K562 (cell line): ENCODE results near the gene ADARB2. TPM values are rescaled to one million over a fixed set of nuclear protein-coding genes. Genes with fewer than 3 reads are reported as not detected.

ENCODE experiments used
- ATAC-seq: fragments of 200-7000 bp; cut with Tn5 transposase; 3 replicates; pipeline ENCODE4 v1.9.1; 2020; ENCODE audit warnings: moderate library complexity
- BruUV-seq: library from RNA; stranded (reverse); fragments of 400-500 nt; replicated peaks from 2 replicates; lab custom pipeline; 2021; lab: Mats Ljungman, UMichigan
- CTCF ChIA-PET: fragments of 300-600 bp; formaldehyde crosslinking; extraction: SDS; loops from one replicate; lab custom pipeline; 2021; ENCODE audit warnings: low intra/inter-chr PET ratio; lab: Yijun Ruan, JAX
- POLR2A ChIA-PET: fragments of 300-600, 350-650 bp; sonication (Branson Sonifier 250); formaldehyde crosslinking; extraction: SDS; loops from one replicate; lab custom pipeline; 2021; ENCODE audit warnings: antibody characterized with exemption, inconsistent platforms; lab: Yijun Ruan, JAX
- DNase-seq, 4 experiments: peaks; one replicate each; pipeline versions ENCODE4 v3.0.0 to v3.0.0-alpha.2; 2011 to 2018; ENCODE audit warnings: low spot score in 3 of 4, mixed read lengths in 3 of 4; ENCODE audit errors: extremely low read depth in 1 of 4
- FAIRE-seq: peaks from 2 replicates; lab custom pipeline; 2011; peaks lifted over from hg19 to GRCh38; lab: Jason Lieb, UNC
- H2AFZ ChIP-seq: 2 replicates; pipeline ENCODE4 v1.6.0; 2011; ENCODE audit warnings: low read depth, low read length, control low read depth, inconsistent platforms
- H3K27ac ChIP-seq: fragments of 200-600 bp; 3 replicates; pipeline ENCODE4 v1.8.0; 2011; ENCODE audit warnings: low read depth, mild to moderate bottlenecking, control low read depth, inconsistent platforms, low read length, moderate library complexity, mixed read lengths; ENCODE audit errors: extremely low read depth
- H3K27me3 ChIP-seq, 2 experiments: fragments of 300-600 bp in 1 of 2; 2 replicates in 1 of 2; 3 replicates in 1 of 2; pipeline versions ENCODE4 v1.6.0 to v1.8.0; 2011; ENCODE audit warnings: inconsistent platforms in 2 of 2, low read length in 2 of 2, mild to moderate bottlenecking in 1 of 2, mixed read lengths in 1 of 2, moderate library complexity in 1 of 2; ENCODE audit not compliant: control insufficient read depth in 2 of 2, insufficient read depth in 2 of 2
- H3K36me3 ChIP-seq: fragments of 300-600 bp; 3 replicates; pipeline ENCODE4 v1.8.0; 2011; ENCODE audit warnings: mild to moderate bottlenecking, low read length, inconsistent platforms; ENCODE audit not compliant: control insufficient read depth, insufficient read depth
- H3K4me1 ChIP-seq, 2 experiments: fragments of 200-600 bp in 1 of 2; replicated peaks in 1 of 2; 2 replicates in 1 of 2; 3 replicates in 1 of 2; pipeline versions ENCODE4 v1.5.1 to v1.8.0; 2011; ENCODE audit warnings: inconsistent platforms in 2 of 2, low read length in 2 of 2, mild to moderate bottlenecking in 1 of 2, mixed read lengths in 1 of 2, moderate library complexity in 1 of 2; ENCODE audit not compliant: control insufficient read depth in 2 of 2, insufficient read depth in 2 of 2
- H3K4me2 ChIP-seq: 2 replicates; pipeline ENCODE4 v1.6.1; 2011; ENCODE audit warnings: low read length, control low read depth, inconsistent platforms, mixed read lengths; ENCODE audit not compliant: insufficient read depth
- H3K4me3 ChIP-seq: fragments of 200-600 bp; sonication (generic), shearing (Covaris generic); 2 replicates; pipeline ENCODE4 v1.5.1; 2016; ENCODE audit warnings: control low read depth, inconsistent platforms
- H3K79me2 ChIP-seq: fragments of 200-600 bp; 3 replicates; pipeline ENCODE4 v1.8.0; 2011; ENCODE audit warnings: low read length, inconsistent platforms; ENCODE audit not compliant: control insufficient read depth, insufficient read depth
- H3K9ac ChIP-seq, 2 experiments: 2 replicates each; pipeline versions ENCODE4 v1.6.0 to v1.6.1; 2011; ENCODE audit warnings: low read depth in 2 of 2, low read length in 2 of 2, control low read depth in 1 of 2, inconsistent platforms in 1 of 2, mild to moderate bottlenecking in 1 of 2, mixed read lengths in 1 of 2; ENCODE audit not compliant: insufficient read depth in 1 of 2
- H3K9me1 ChIP-seq: one replicate; pipeline ENCODE4 v1.6.0; 2011; ENCODE audit warnings: inconsistent platforms, mild to moderate bottlenecking, low read length, moderate library complexity; ENCODE audit not compliant: control insufficient read depth, insufficient read depth
- H3K9me3 ChIP-seq: replicated peaks from 2 replicates; pipeline ENCODE4 v1.5.1; 2011; ENCODE audit warnings: low read depth, low read length, inconsistent platforms; ENCODE audit not compliant: control insufficient read depth, insufficient read depth
- H4K20me1 ChIP-seq: replicated peaks from 2 replicates; pipeline ENCODE4 v1.6.1; 2011; ENCODE audit warnings: low read length, inconsistent platforms, mixed read lengths; ENCODE audit not compliant: control insufficient read depth, insufficient read depth
- CCNT2 ChIP-seq: IDR thresholded peaks from 2 replicates; pipeline ENCODE4 v1.6.1; 2011; ENCODE audit warnings: borderline replicate concordance, low read depth, mild to moderate bottlenecking, moderate library complexity, mixed read lengths, low read length; ENCODE audit not compliant: insufficient read length; ENCODE audit errors: extremely low read depth
- ETV5 ChIP-seq: sonication (generic); formaldehyde crosslinking; IDR thresholded peaks from 2 replicates; pipeline ENCODE4 v1.4.0; 2020; ENCODE audit warnings: low read depth, mild to moderate bottlenecking, missing genetic modification reagents
- HSF4 ChIP-seq: fragments of 250-450 bp; sonication (Bioruptor Pico); IDR thresholded peaks from 2 replicates; pipeline ENCODE4 v2.1.2; 2022; ENCODE audit warnings: mild to moderate bottlenecking, moderate library complexity, borderline replicate concordance
- MITF ChIP-seq: IDR thresholded peaks from 2 replicates; pipeline ENCODE4 v1.6.1; 2014; ENCODE audit warnings: antibody characterized with exemption
- TBL1XR1 ChIP-seq, 2 experiments: IDR thresholded peaks; 2 replicates each; pipeline ENCODE4 v1.6.1; 2012; ENCODE audit warnings: improper control_type of control experiment in 2 of 2, low read length in 2 of 2, mild to moderate bottlenecking in 1 of 2
- ZNF318 ChIP-seq, 2 experiments: fragments of 450-650 bp; IDR thresholded peaks; 2 replicates each; pipeline ENCODE4 v1.6.1; 2016; ENCODE audit warnings: mild to moderate bottlenecking in 2 of 2, borderline replicate concordance in 1 of 2, low read depth in 1 of 2, moderate library complexity in 1 of 2
- ZNF740 ChIP-seq, 3 experiments: fragments of 200-800 bp in 1 of 3; sonication (Bioruptor generic) in 1 of 3; sonication (generic) in 1 of 3; formaldehyde crosslinking in 1 of 3; IDR thresholded peaks; 2 replicates each; pipeline versions ENCODE4 v1.6.1 to v1.8.0; 2016 to 2022; ENCODE audit warnings: mild to moderate bottlenecking in 2 of 3, missing compliant biosample characterization in 2 of 3, missing genetic modification characterization in 2 of 3, missing genetic modification reagents in 1 of 3
- WGBS: fragments of 100-300 bp; shearing (Covaris generic); methylation state at CpG from one replicate; pipeline ENCODE4 v1.1.6; 2016; ENCODE audit warnings: low coverage, mixed read lengths; ENCODE audit not compliant: insufficient coverage; ENCODE audit errors: missing lambda C conversion rate; 5-methylcytosine and 5-hydroxymethylcytosine counted together
- in situ Hi-C: fragments of 300-500 bp; cut with MboI; formaldehyde crosslinking; loops from 4 replicates; pipeline ENCODE4 v1.15.0; 2018; ENCODE audit warnings: inconsistent platforms, mixed read lengths
- intact Hi-C: fragments of 100-400 bp; cut with micrococcal nuclease; formaldehyde crosslinking; loops from 2 replicates; pipeline ENCODE4 v1.14.2; 2022
- polyA plus RNA-seq, 8 experiments: library from polyadenylated mRNA; depleted of rRNA in 4 of 8; stranded (reverse) in 5 of 8; unstranded in 3 of 8; fragments of >200 nt; fragmentation: Nextera tagmentation in 2 of 8; fragmentation: Illumina TruSeq in 1 of 8; extraction: Ambion mirVana in 2 of 8; extraction: Trizol in 1 of 8; gene quantifications; 2 replicates each; pipeline versions ENCODE4 v1.2.1 to v1.2.3, GENCODE V29; 2011 to 2014; ENCODE audit warnings: inconsistent platforms in 1 of 8, missing spikeins in 1 of 8
- total RNA-seq, 7 experiments: library from RNA; depleted of rRNA in 6 of 7; stranded (reverse); fragments of >200 nt in 6 of 7; fragmentation: Illumina TruSeq in 2 of 7; extraction: Trizol in 2 of 7; gene quantifications; 2 replicates each; pipeline versions ENCODE4 v1.2.1 to v1.2.3, GENCODE V29; 2011 to 2021; ENCODE audit warnings: low replicate concordance in 1 of 7

Gene ADARB2
- total and polyA plus RNA-seq, 9 of the 15 experiments (the other 6 are each of a cell fraction or from before 2014, with no cell fraction given) = not detected

- DNase-seq (no peak), ATAC-seq (no peak), FAIRE-seq (no peak)
- H3K4me2 ChIP-seq = no peak overlapping the region
- H3K27me3 ChIP-seq = peaks cover 0 to 44% of the 10 kb centered on the region in 2 experiments; a peak in 3 of 5 replicates
- intact Hi-C loops (no loop called here), in situ Hi-C loops (no loop called here)
- H4K20me1 ChIP-seq = 0 out of 2 replicates have a peak, but pooled peaks cover 4% of the 10 kb centered on the region
- no peaks in the 10 kb centered on the region for H3K79me2 ChIP-seq
- H3K27ac ChIP-seq = no peak overlapping the region
- H3K4me3 ChIP-seq = no peak overlapping the region
- POLR2A ChIA-PET = no interaction called here
- no peaks in the 10 kb centered on the region for H3K9me3 ChIP-seq
- H3K4me1 ChIP-seq = no peaks in the 10 kb centered on the region
- no peak overlapping the region for H3K9ac ChIP-seq
- BruUV-seq = no TSS peak
- WGBS = under 1% methylated on average over 16 of the region's 16 CpGs
- CTCF ChIA-PET = no interaction called here
- H3K9me1 ChIP-seq = no peaks in the 10 kb centered on the region
- H3K36me3 ChIP-seq = no peaks in the 10 kb centered on the region
- H2AFZ ChIP-seq = no peak overlapping the region
- TF ChIP-seq ZNF740 (CRISPR knock-in tag; IDR thresholded peaks at IDR 0.05) = no peak
- TF ChIP-seq ZNF740 (tag; IDR thresholded peaks at IDR 0.05) = no peak
- no peak for TF ChIP-seq HSF4 (CRISPR knock-in tag)
- TF ChIP-seq MITF = no peak
- no peak for TF ChIP-seq CCNT2
- TF ChIP-seq ETV5 (CRISPR knock-in tag) = no peak
- TF ChIP-seq TBL1XR1 (IDR thresholded peaks at IDR 0.05; ENCODE audit: low read length in 2 of 2) = no peak
- no peak for TF ChIP-seq ZNF318 (IDR thresholded peaks at IDR 0.05; ENCODE audit: borderline replicate concordance in 1 of 2, low read depth in 1 of 2)
Measured at GRCh38 chr10:1560535-1561192, 176.7 kb downstream of the ADARB2 start.
